KMS-11 (cell line): ENCODE measurements around the gene ANKDD1A.

Source experiments
- H2AFZ ChIP-seq: fragments of 200-600 bp; sonication (generic); 2 replicates; pipeline ENCODE4 v1.6.1; 2016; ENCODE audit warnings: antibody characterized with exemption, mixed run types, low read depth
- H3K27ac ChIP-seq: fragments of 200-600 bp; sonication (generic); 2 replicates; pipeline ENCODE4 v1.6.1; 2016; ENCODE audit warnings: mild to moderate bottlenecking, mixed run types
- H3K27me3 ChIP-seq: fragments of 200-600 bp; sonication (generic); 2 replicates; pipeline ENCODE4 v1.6.1; 2017; ENCODE audit warnings: mild to moderate bottlenecking, low read depth, mixed run types, moderate library complexity; ENCODE audit not compliant: insufficient read depth
- H3K36me3 ChIP-seq: fragments of 200-600 bp; sonication (generic); 2 replicates; pipeline ENCODE4 v1.6.1; 2017; ENCODE audit warnings: mild to moderate bottlenecking, mixed run types; ENCODE audit not compliant: insufficient read depth
- H3K4me1 ChIP-seq: fragments of 200-600 bp; sonication (generic); 2 replicates; pipeline ENCODE4 v1.6.1; 2016; ENCODE audit warnings: mild to moderate bottlenecking, low read depth, mixed run types; ENCODE audit not compliant: poor library complexity, severe bottlenecking
- H3K4me2 ChIP-seq: fragments of 200-600 bp; sonication (generic); 2 replicates; pipeline ENCODE4 v1.7.0; 2016; ENCODE audit warnings: mild to moderate bottlenecking, mixed run types
- H3K4me3 ChIP-seq: fragments of 200-600 bp; sonication (generic); IDR thresholded peaks from 2 replicates; pipeline ENCODE4 v1.6.1; 2017; ENCODE audit warnings: low read depth, low read length, mixed read lengths; ENCODE audit not compliant: insufficient read depth
- H3K79me2 ChIP-seq: fragments of 200-600 bp; sonication (generic); 2 replicates; pipeline ENCODE4 v1.6.1; 2016; ENCODE audit warnings: low read depth, mixed run types; ENCODE audit not compliant: insufficient read depth
- H3K9ac ChIP-seq: fragments of 200-600 bp; sonication (generic); 2 replicates; pipeline ENCODE4 v1.6.1; 2016; ENCODE audit warnings: mild to moderate bottlenecking, mixed run types
- H4K20me1 ChIP-seq: fragments of 200-600 bp; sonication (generic); 2 replicates; pipeline ENCODE4 v1.6.1; 2016; ENCODE audit warnings: mild to moderate bottlenecking, mixed run types; ENCODE audit not compliant: insufficient read depth
- TF ChIP-seq, protein P1 (sequence below): fragments of 200-600 bp; sonication (generic); conservative IDR thresholded peaks from 2 replicates; pipeline ENCODE4 v1.6.1; 2017; ENCODE audit warnings: low read depth, mild to moderate bottlenecking, antibody characterized with exemption, low read length, moderate library complexity, mixed read lengths

The ANKDD1A gene

GRCh38 chr15:64865126-64865997 lies 46.3 kb upstream of the ANKDD1A start:
- H3K79me2 ChIP-seq, result no peaks in the 10 kb centered on the region
- H4K20me1 ChIP-seq, result no peaks in the 10 kb centered on the region
- no peak overlapping the region for H2AFZ ChIP-seq
- TF ChIP-seq, protein P1, sequence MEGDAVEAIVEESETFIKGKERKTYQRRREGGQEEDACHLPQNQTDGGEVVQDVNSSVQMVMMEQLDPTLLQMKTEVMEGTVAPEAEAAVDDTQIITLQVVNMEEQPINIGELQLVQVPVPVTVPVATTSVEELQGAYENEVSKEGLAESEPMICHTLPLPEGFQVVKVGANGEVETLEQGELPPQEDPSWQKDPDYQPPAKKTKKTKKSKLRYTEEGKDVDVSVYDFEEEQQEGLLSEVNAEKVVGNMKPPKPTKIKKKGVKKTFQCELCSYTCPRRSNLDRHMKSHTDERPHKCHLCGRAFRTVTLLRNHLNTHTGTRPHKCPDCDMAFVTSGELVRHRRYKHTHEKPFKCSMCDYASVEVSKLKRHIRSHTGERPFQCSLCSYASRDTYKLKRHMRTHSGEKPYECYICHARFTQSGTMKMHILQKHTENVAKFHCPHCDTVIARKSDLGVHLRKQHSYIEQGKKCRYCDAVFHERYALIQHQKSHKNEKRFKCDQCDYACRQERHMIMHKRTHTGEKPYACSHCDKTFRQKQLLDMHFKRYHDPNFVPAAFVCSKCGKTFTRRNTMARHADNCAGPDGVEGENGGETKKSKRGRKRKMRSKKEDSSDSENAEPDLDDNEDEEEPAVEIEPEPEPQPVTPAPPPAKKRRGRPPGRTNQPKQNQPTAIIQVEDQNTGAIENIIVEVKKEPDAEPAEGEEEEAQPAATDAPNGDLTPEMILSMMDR, result no peak
- no peak overlapping the region for H3K4me2 ChIP-seq
- H3K9ac ChIP-seq, result no peak overlapping the region
- no peaks in the 10 kb centered on the region for H3K36me3 ChIP-seq
- H3K4me1 ChIP-seq, result no peaks in the 10 kb centered on the region
- H3K27ac ChIP-seq, result no peak overlapping the region
- no peaks in the 10 kb centered on the region for H3K27me3 ChIP-seq
- H3K4me3 ChIP-seq, result no peak overlapping the region

GRCh38 chr15:64865998-64866520 lies 45.6 kb upstream of the ANKDD1A start:
- H3K27ac ChIP-seq, result no peak overlapping the region

GRCh38 chr15:64869501-64869900 lies 42.2 kb upstream of the ANKDD1A start:
- Histone ChIP-seq H4K20me1 (no peaks in the 10 kb centered on the region), H3K79me2 (no peaks in the 10 kb centered on the region), H2AFZ (no peak overlapping the region), H3K9ac (no peak overlapping the region), H3K27ac (no peak overlapping the region), H3K36me3 (no peaks in the 10 kb centered on the region), H3K4me3 (no peak overlapping the region), H3K27me3 (no peaks in the 10 kb centered on the region), H3K4me2 (no peak overlapping the region), H3K4me1 (no peaks in the 10 kb centered on the region)
- TF ChIP-seq, protein P1, result no peak

More at GRCh38 chr15:64865998-64866520, 45.6 kb upstream of the ANKDD1A start:
- Histone ChIP-seq H2AFZ (no peak overlapping the region), H3K9ac (no peak overlapping the region), H3K4me3 (no peak overlapping the region), H3K4me2 (no peak overlapping the region), H4K20me1 (no peaks in the 10 kb centered on the region), H3K27me3 (no peaks in the 10 kb centered on the region), H3K36me3 (no peaks in the 10 kb centered on the region), H3K79me2 (no peaks in the 10 kb centered on the region), H3K4me1 (no peaks in the 10 kb centered on the region)
- TF ChIP-seq, protein P1, result no peak

DNA sequence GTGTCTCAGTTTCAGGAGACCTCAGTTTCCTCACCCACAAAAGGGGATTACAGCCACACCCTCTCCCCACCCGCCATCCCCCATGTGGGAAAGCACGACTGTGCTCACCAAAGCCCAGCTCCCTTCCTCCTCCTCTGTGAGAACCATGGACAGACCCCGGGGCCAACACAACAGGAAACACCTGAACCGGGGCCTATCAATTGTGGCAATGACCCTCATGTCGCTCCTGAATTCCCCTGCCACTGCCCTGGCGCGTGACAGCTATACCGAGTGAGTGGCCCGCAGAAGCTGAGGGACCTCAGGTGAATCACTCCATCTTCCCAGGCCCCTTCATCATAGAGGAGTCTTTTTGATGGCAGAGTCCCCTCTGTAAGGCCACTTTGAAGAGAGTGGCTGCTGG lies 41.3 kb upstream of the ANKDD1A start:
- no peak overlapping the region for H3K4me2 ChIP-seq
- H4K20me1 ChIP-seq, result no peaks in the 10 kb centered on the region
- H3K4me3 ChIP-seq, result no peak overlapping the region
- TF ChIP-seq, protein P1, result no peak
- no peaks in the 10 kb centered on the region for H3K36me3 ChIP-seq
- no peaks in the 10 kb centered on the region for H3K4me1 ChIP-seq
- no peak overlapping the region for H2AFZ ChIP-seq
- no peak overlapping the region for H3K27ac ChIP-seq
- H3K27me3 ChIP-seq, result no peaks in the 10 kb centered on the region
- no peaks in the 10 kb centered on the region for H3K79me2 ChIP-seq
- no peak overlapping the region for H3K9ac ChIP-seq
